ENCODE results near the gene ACTL7A. TPM values are rescaled to one million over a fixed set of nuclear protein-coding genes. Genes with fewer than 3 reads are reported as not detected.

The ACTL7A gene
- total RNA-seq, 4 donors from 2014 or later, result not detected

- TF ChIP-seq CTCF (IDR thresholded peaks at IDR 0.05) (no peak), POLR2A (IDR thresholded peaks at IDR 0.05) (no peak)
- whole genome bisulfite sequencing, 2 donors, result 84 to 90% methylated on average over 6 of the region's 6 CpGs
- H3K4me3 ChIP-seq (ENCODE audit: low read depth, poor library complexity, severe bottlenecking), result no peak overlapping the region
- no peak for DNase-seq (ENCODE audit: low spot score in 2 of 2)
- intact Hi-C loops (cut with DNase I; ENCODE audit: low total_unique reads), result no loop called here
Measured at GRCh38 chr9:108857572-108857971, 4.5 kb upstream of the ACTL7A start.

DNA sequence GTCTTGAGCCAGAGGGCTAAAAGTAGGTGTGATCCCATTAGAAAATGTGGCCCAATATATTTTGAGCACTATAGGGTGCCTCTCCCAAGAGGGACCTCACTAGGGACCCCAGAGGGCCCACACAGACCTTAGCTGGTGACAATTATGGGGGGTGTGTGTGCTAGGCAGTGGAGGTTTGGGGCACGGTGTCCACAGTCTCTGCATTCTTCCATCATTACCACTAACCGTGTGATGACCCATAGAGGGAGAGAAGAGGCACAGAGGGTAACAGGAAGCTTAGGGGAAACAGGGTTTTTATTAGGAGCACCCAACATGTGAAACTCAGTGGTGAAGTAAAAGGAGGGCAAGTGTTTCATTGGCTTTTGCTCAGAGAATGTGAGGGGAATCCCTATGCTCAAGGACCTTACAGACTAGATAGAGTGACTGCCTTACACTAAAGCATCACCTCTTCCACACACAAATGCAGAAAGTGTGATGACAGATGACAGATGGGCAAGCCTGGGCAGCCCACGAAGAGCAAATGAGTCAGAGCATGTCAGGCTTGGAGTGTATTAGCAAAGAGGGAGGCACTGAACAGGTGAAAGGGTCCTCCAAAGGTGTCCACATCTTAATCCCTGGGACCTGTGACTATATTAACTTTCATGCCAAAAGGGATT is 2.5 kb upstream of the ACTL7A start:
- H3K4me3 ChIP-seq (ENCODE audit: low read depth, poor library complexity, severe bottlenecking), result no peak overlapping the region
- no peak for DNase-seq (ENCODE audit: low spot score in 2 of 2)
- 65 to 73% methylated on average over 3 of the region's 3 CpGs for WGBS, 2 donors
- TF ChIP-seq POLR2A (IDR thresholded peaks at IDR 0.05) (no peak), CTCF (IDR thresholded peaks at IDR 0.05) (no peak)
- intact Hi-C loops (cut with DNase I; ENCODE audit: low total_unique reads), result no loop called here

- intact Hi-C loops (cut with DNase I; ENCODE audit: low total_unique reads), result no loop called here
- no peak for DNase-seq (ENCODE audit: low spot score in 2 of 2)
- H3K4me3 ChIP-seq (ENCODE audit: low read depth, poor library complexity, severe bottlenecking), result no peak overlapping the region
- WGBS, 2 donors, result 85 to 87% methylated on average over 4 of the region's 4 CpGs
- no peak for TF ChIP-seq CTCF (IDR thresholded peaks at IDR 0.05)
- no peak for TF ChIP-seq POLR2A (IDR thresholded peaks at IDR 0.05)
Measured at GRCh38 chr9:108860354-108860753, 1.7 kb upstream of the ACTL7A start.

GRCh38 chr9:108860764-108861163 is 1.3 kb upstream of the ACTL7A start:
- intact Hi-C loops (cut with DNase I; ENCODE audit: low total_unique reads), result no loop called here
- DNase-seq (ENCODE audit: low spot score in 2 of 2), result no peak
- H3K4me3 ChIP-seq (ENCODE audit: low read depth, poor library complexity, severe bottlenecking), result no peak overlapping the region
- TF ChIP-seq CTCF (IDR thresholded peaks at IDR 0.05) (no peak), POLR2A (IDR thresholded peaks at IDR 0.05) (no peak)
- WGBS, 2 donors, result 71 to 100% methylated on average over 1 to 2 of the region's 2 CpGs

- H3K4me3 ChIP-seq (ENCODE audit: low read depth, poor library complexity, severe bottlenecking), result no peak overlapping the region
- no peak for DNase-seq (ENCODE audit: low spot score in 2 of 2)
- intact Hi-C loops (cut with DNase I; ENCODE audit: low total_unique reads), result no loop called here
- TF ChIP-seq CTCF (IDR thresholded peaks at IDR 0.05) (no peak), POLR2A (IDR thresholded peaks at IDR 0.05) (no peak)
- WGBS, 2 donors, result 76 to 97% methylated on average over 7 of the region's 7 CpGs
Measured at GRCh38 chr9:108861464-108861863, 602 bp upstream of the ACTL7A start.

- intact Hi-C loops (cut with DNase I; ENCODE audit: low total_unique reads), result no loop called here
- 81 to 84% methylated on average over 3 of the region's 3 CpGs for WGBS, 2 donors
- no peak overlapping the region for H3K4me3 ChIP-seq (ENCODE audit: low read depth, poor library complexity, severe bottlenecking)
- no peak for DNase-seq (ENCODE audit: low spot score in 2 of 2)
- TF ChIP-seq CTCF (IDR thresholded peaks at IDR 0.05) (no peak), POLR2A (IDR thresholded peaks at IDR 0.05) (no peak)
Measured at GRCh38 chr9:108863891-108864290, 1.8 kb downstream of the ACTL7A start.

Data from lower leg skin (tissue), 4 donors.